HepG2 (cell line): ENCODE results near the gene POC1B. TPM values are rescaled to one million over a fixed set of nuclear protein-coding genes. Genes with fewer than 3 reads are reported as not detected.
A peak's percentile ranks its signal among the peaks of the same experiment; 100 is the strongest.

Experiments used
- ATAC-seq: fragments of 200-7000 bp; cut with Tn5 transposase; 3 replicates; pipeline ENCODE4 v1.9.1; 2020; ENCODE audit warnings: mild to moderate bottlenecking, moderate library complexity
- BruUV-seq: library from RNA; stranded (reverse); fragments of 400-500 nt; replicated peaks from 2 replicates; lab custom pipeline; 2021; lab: Mats Ljungman, UMichigan
- CTCF ChIA-PET: fragments of 300-600 bp; formaldehyde crosslinking; extraction: SDS; loops from one replicate; lab custom pipeline; 2021; ENCODE audit warnings: low total read pairs, inconsistent platforms, low intra/inter-chr PET ratio; lab: Yijun Ruan, JAX
- POLR2A ChIA-PET: fragments of 350-600 bp; sonication (Branson Sonifier 250); formaldehyde crosslinking; loops from one replicate; lab custom pipeline; 2020; ENCODE audit warnings: antibody characterized with exemption, inconsistent platforms; lab: Yijun Ruan, JAX
- DNase-seq: peaks from one replicate; pipeline ENCODE4 v3.0.0-alpha.2; 2015; ENCODE audit warnings: low spot score
- FAIRE-seq: peaks from 3 replicates; lab custom pipeline; 2011; peaks lifted over from hg19 to GRCh38; lab: Jason Lieb, UNC
- H2AFZ ChIP-seq: one replicate; pipeline ENCODE4 v1.6.1; 2011; ENCODE audit warnings: low read length, inconsistent platforms
- H3K27ac ChIP-seq: fragments of 300-600 bp; 3 replicates; pipeline ENCODE4 v1.8.0; 2011; ENCODE audit warnings: mixed run types, mild to moderate bottlenecking, mixed read lengths, low read length, inconsistent platforms; ENCODE audit not compliant: insufficient read depth; ENCODE audit errors: extremely low read length
- H3K27me3 ChIP-seq, 2 experiments: fragments of 200-600 bp in 1 of 2; 2 replicates in 1 of 2; 3 replicates in 1 of 2; pipeline versions ENCODE4 v1.6.0 to v1.8.0; 2011; ENCODE audit warnings: low read length in 2 of 2, mild to moderate bottlenecking in 2 of 2, moderate library complexity in 2 of 2, inconsistent platforms in 1 of 2; ENCODE audit not compliant: insufficient read depth in 2 of 2, control insufficient read depth in 1 of 2
- H3K36me3 ChIP-seq, 2 experiments: fragments of 200-600 bp in 1 of 2; replicated peaks in 1 of 2; 2 replicates in 1 of 2; 3 replicates in 1 of 2; pipeline versions ENCODE4 v1.5.1 to v1.8.0; 2011; ENCODE audit warnings: low read length in 2 of 2, inconsistent platforms in 1 of 2; ENCODE audit not compliant: insufficient read depth in 2 of 2, control insufficient read depth in 1 of 2
- H3K4me1 ChIP-seq: 2 replicates; pipeline ENCODE4 v1.5.1; 2012; ENCODE audit warnings: low read length, inconsistent platforms; ENCODE audit not compliant: insufficient read depth
- H3K4me2 ChIP-seq: 2 replicates; pipeline ENCODE4 v1.6.0; 2011; ENCODE audit warnings: low read depth, low read length, inconsistent platforms
- H3K4me3 ChIP-seq, 3 experiments: fragments of 200-600 bp in 1 of 3; sonication (generic), shearing (Covaris generic) in 1 of 3; replicated peaks in 1 of 3; 2 replicates each; pipeline ENCODE4 v1.5.1; 2011 to 2016; ENCODE audit warnings: low read length in 3 of 3, inconsistent platforms in 2 of 3, low read depth in 2 of 3, mild to moderate bottlenecking in 2 of 3, control low read depth in 1 of 3, mixed read lengths in 1 of 3; ENCODE audit not compliant: insufficient read depth in 1 of 3
- H3K79me2 ChIP-seq: one replicate; pipeline ENCODE4 v1.6.1; 2011; ENCODE audit warnings: low read length, inconsistent platforms; ENCODE audit not compliant: insufficient read depth
- H3K9ac ChIP-seq: 2 replicates; pipeline ENCODE4 v1.6.0; 2011; ENCODE audit warnings: mild to moderate bottlenecking, low read depth, low read length, inconsistent platforms; ENCODE audit not compliant: insufficient read depth
- H3K9me3 ChIP-seq: 2 replicates; pipeline ENCODE4 v1.5.1; 2012; ENCODE audit warnings: mild to moderate bottlenecking, low read length
- H4K20me1 ChIP-seq: 2 replicates; pipeline ENCODE4 v1.6.0; 2011; ENCODE audit warnings: inconsistent platforms, mild to moderate bottlenecking, low read length, moderate library complexity; ENCODE audit not compliant: insufficient read depth
- BCL3 ChIP-seq: sonication (generic); formaldehyde crosslinking; IDR thresholded peaks from 2 replicates; pipeline ENCODE4 v1.5.1; 2020; ENCODE audit warnings: mild to moderate bottlenecking, missing genetic modification reagents, moderate library complexity
- CREB3 ChIP-seq: sonication (generic); formaldehyde crosslinking; IDR thresholded peaks from 2 replicates; pipeline ENCODE4 v1.5.0; 2020; ENCODE audit warnings: missing genetic modification reagents
- NFIB ChIP-seq: sonication (generic); formaldehyde crosslinking; IDR thresholded peaks from 2 replicates; pipeline ENCODE4 v1.9.0; 2021; ENCODE audit warnings: missing genetic modification reagents, mild to moderate bottlenecking, borderline replicate concordance
- RBFOX2 ChIP-seq: fragments of 200-400 bp; formaldehyde crosslinking; IDR thresholded peaks from 2 replicates; pipeline ENCODE4 v1.6.1; 2017; ENCODE audit warnings: low read depth, mild to moderate bottlenecking, low read length
- SOX13 ChIP-seq, 3 experiments: fragments of 450-650 bp in 1 of 3; sonication (generic) in 1 of 3; formaldehyde crosslinking in 1 of 3; IDR thresholded peaks in 2 of 3; conservative IDR thresholded peaks in 1 of 3; 2 replicates each; pipeline versions ENCODE4 v1.5.0 to v1.6.1; 2016 to 2020; ENCODE audit warnings: antibody characterized with exemption in 1 of 3, mild to moderate bottlenecking in 1 of 3, missing compliant biosample characterization in 1 of 3, missing genetic modification reagents in 1 of 3, moderate library complexity in 1 of 3
- SOX5 ChIP-seq: IDR thresholded peaks from 2 replicates; pipeline ENCODE4 v1.6.1; 2016; ENCODE audit warnings: borderline replicate concordance
- TEAD3 ChIP-seq: optimal IDR thresholded peaks from 2 replicates; pipeline ENCODE3; 2016; ENCODE audit warnings: borderline replicate concordance
- ZFP62 ChIP-seq: sonication (generic); formaldehyde crosslinking; IDR thresholded peaks from 2 replicates; pipeline ENCODE4 v1.4.0; 2020; ENCODE audit warnings: missing genetic modification reagents
- ZNF562 ChIP-seq: sonication (generic); formaldehyde crosslinking; IDR thresholded peaks from 2 replicates; pipeline ENCODE4 v1.8.0; 2022; ENCODE audit warnings: missing genetic modification reagents, borderline replicate concordance
- WGBS: methylation state at CpG from one replicate; pipeline ENCODE4 v1.1.6; 2017; ENCODE audit warnings: low lambda C conversion rate; 5-methylcytosine and 5-hydroxymethylcytosine counted together
- in situ Hi-C: cut with HindIII; loops from 2 replicates; pipeline ENCODE4 v1.10.0; 2017; ENCODE audit warnings: low pct_unique_long_range_greater_than_20kb; ENCODE audit not compliant: extremely low pct_ligation_motif_present
- intact Hi-C: fragments of 100-400 bp; cut with micrococcal nuclease; formaldehyde crosslinking; loops from one replicate; pipeline ENCODE4 v1.10.0; 2022; ENCODE audit not compliant: unreplicated experiment
- polyA plus RNA-seq, 8 experiments: library from polyadenylated mRNA; depleted of rRNA in 3 of 8; stranded (reverse) in 7 of 8; unstranded in 1 of 8; fragments of >200 nt; fragmentation: Illumina TruSeq in 4 of 8; extraction: Trizol in 4 of 8; gene quantifications; 2 replicates each; pipeline versions ENCODE4 v1.2.1 to v1.2.3, GENCODE V29; 2011 to 2016; ENCODE audit warnings: low read depth in 4 of 8, missing spikeins in 1 of 8, mixed read lengths in 1 of 8; ENCODE audit not compliant: insufficient read depth in 1 of 8
- total RNA-seq, 5 experiments: library from RNA; depleted of rRNA; stranded (reverse); fragments of >200 nt; fragmentation: Illumina TruSeq; extraction: Trizol; gene quantifications; 2 replicates each; pipeline ENCODE4 v1.2.3, GENCODE V29; 2016; ENCODE audit warnings: low read depth in 1 of 5

The POC1B gene
- total and polyA plus RNA-seq, 2 of the 13 experiments (the other 11 are each of a cell fraction or from before 2014, with no cell fraction given) = 9.3 to 11.0 TPM

- DNase-seq = peak; percentile 19
- H3K4me2 ChIP-seq = no peak overlapping the region
- no peak overlapping the region for H3K9ac ChIP-seq
- no peak for TF ChIP-seq NFIB (CRISPR knock-in tag)
- no peak for TF ChIP-seq RBFOX2
- no peak for TF ChIP-seq SOX13 (IDR thresholded peaks at IDR 0.05)
- TF ChIP-seq SOX13 (CRISPR knock-in tag; conservative IDR thresholded peaks at IDR 0.05 in 1 of 2, IDR thresholded peaks at IDR 0.05 in 1 of 2) = peak in 1 of 2 experiments; percentile 46; a peak in 1 of 4 replicates
- TF ChIP-seq ZNF562 (CRISPR knock-in tag) = no peak
- TF ChIP-seq CREB3 = no peak
- no peak for TF ChIP-seq ZFP62 (CRISPR knock-in tag)
- TF ChIP-seq BCL3 = no peak
- peak; percentile 70 for TF ChIP-seq TEAD3 (CRISPR knock-in tag)
- peak; percentile 31; the same call in 1 of the 2 replicates for TF ChIP-seq SOX5
- ATAC-seq = peak; percentile 65; the same call in 2 of the 3 replicates
- H3K9me3 ChIP-seq = no peaks in the 10 kb centered on the region
- FAIRE-seq = no peak
- intact Hi-C loops = no loop called here
- ChIA-PET CTCF (no interaction called here), POLR2A (no interaction called here)
- H3K4me1 ChIP-seq = no peaks in the 10 kb centered on the region
- no peaks in the 10 kb centered on the region for H3K36me3 ChIP-seq
- H4K20me1 ChIP-seq = no peaks in the 10 kb centered on the region
- H3K27ac ChIP-seq = no peak overlapping the region
- H3K27me3 ChIP-seq = peaks cover 0 to 3% of the 10 kb centered on the region in 2 experiments; a peak in 1 of 5 replicates
- no peak overlapping the region for H3K4me3 ChIP-seq
- BruUV-seq = no TSS peak
- H2AFZ ChIP-seq = no peak overlapping the region
- 36% methylated on average over 8 of the region's 10 CpGs for WGBS
- no peaks in the 10 kb centered on the region for H3K79me2 ChIP-seq
- in situ Hi-C loops = no loop called here
Measured at GRCh38 chr12:89559753-89560152, 33.9 kb upstream of the POC1B start.
